Testis (tissue), 2 donors: Measurements from ENCODE around the gene EFNA5.

ENCODE experiments used
- POLR2A ChIP-seq: fragments of 450-650 bp; IDR thresholded peaks from one replicate; pipeline ENCODE4 v1.6.1; 2017; ENCODE audit warnings: antibody characterized with exemption, mild to moderate bottlenecking, moderate library complexity
- TF ChIP-seq, protein P1 (sequence below), 3 experiments: fragments of 450-650 bp in 2 of 3; fragments of 200-600 bp in 1 of 3; sonication (generic) in 1 of 3; IDR thresholded peaks; one replicate each; pipeline ENCODE4 v1.5.1; 2016 to 2019; ENCODE audit warnings: antibody characterized with exemption in 3 of 3, mild to moderate bottlenecking in 2 of 3, moderate library complexity in 1 of 3

- TF ChIP-seq, protein P1, sequence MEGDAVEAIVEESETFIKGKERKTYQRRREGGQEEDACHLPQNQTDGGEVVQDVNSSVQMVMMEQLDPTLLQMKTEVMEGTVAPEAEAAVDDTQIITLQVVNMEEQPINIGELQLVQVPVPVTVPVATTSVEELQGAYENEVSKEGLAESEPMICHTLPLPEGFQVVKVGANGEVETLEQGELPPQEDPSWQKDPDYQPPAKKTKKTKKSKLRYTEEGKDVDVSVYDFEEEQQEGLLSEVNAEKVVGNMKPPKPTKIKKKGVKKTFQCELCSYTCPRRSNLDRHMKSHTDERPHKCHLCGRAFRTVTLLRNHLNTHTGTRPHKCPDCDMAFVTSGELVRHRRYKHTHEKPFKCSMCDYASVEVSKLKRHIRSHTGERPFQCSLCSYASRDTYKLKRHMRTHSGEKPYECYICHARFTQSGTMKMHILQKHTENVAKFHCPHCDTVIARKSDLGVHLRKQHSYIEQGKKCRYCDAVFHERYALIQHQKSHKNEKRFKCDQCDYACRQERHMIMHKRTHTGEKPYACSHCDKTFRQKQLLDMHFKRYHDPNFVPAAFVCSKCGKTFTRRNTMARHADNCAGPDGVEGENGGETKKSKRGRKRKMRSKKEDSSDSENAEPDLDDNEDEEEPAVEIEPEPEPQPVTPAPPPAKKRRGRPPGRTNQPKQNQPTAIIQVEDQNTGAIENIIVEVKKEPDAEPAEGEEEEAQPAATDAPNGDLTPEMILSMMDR (IDR thresholded peaks at IDR 0.05): no peak
- TF ChIP-seq POLR2A: no peak
Measured at GRCh38 chr5:107598958-107599357, 71.8 kb downstream of the EFNA5 start.
